ENCODE data around the gene LYST.

The LYST gene

DNA sequence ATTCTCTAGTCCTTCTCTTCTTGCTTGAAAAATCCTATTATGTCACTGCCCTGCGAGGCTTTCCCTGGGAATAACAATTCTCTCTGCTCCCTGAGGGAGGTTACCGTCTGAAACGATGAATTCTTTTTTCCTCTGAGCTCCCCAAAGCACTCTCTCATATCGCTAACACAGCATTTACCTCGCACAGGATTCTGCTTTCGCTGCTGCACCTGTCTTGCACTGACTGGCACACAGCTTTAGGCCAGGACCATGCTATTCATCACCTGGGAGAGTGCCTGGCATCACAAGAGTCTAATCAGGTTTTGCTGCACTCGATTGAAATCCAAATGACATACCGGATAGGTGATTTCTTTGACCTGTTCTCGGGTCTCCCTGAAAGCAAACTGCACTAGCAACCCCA, 164.3 kb downstream of the LYST start:
- H3K4me1 ChIP-seq (ENCODE audit: insufficient read depth, low read length, poor library complexity, severe bottlenecking), result no peaks in the 10 kb centered on the region
- no peaks in the 10 kb centered on the region for H3K9me2 ChIP-seq (replicated peaks; ENCODE audit: low read depth, low read length)
- no peak overlapping the region for H2AFZ ChIP-seq (ENCODE audit: low read length)
- no peak for TF ChIP-seq EZH2phosphoT487 (IDR thresholded peaks at IDR 0.05; ENCODE audit: borderline replicate concordance)
- TF ChIP-seq, protein P1, sequence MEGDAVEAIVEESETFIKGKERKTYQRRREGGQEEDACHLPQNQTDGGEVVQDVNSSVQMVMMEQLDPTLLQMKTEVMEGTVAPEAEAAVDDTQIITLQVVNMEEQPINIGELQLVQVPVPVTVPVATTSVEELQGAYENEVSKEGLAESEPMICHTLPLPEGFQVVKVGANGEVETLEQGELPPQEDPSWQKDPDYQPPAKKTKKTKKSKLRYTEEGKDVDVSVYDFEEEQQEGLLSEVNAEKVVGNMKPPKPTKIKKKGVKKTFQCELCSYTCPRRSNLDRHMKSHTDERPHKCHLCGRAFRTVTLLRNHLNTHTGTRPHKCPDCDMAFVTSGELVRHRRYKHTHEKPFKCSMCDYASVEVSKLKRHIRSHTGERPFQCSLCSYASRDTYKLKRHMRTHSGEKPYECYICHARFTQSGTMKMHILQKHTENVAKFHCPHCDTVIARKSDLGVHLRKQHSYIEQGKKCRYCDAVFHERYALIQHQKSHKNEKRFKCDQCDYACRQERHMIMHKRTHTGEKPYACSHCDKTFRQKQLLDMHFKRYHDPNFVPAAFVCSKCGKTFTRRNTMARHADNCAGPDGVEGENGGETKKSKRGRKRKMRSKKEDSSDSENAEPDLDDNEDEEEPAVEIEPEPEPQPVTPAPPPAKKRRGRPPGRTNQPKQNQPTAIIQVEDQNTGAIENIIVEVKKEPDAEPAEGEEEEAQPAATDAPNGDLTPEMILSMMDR (conservative IDR thresholded peaks at IDR 0.05; ENCODE audit: low read length), result no peak
- no peaks in the 10 kb centered on the region for H3K36me3 ChIP-seq (ENCODE audit: insufficient read depth, low read length)
- no peaks in the 10 kb centered on the region for H3F3A ChIP-seq (ENCODE audit: low read depth)
- no peak overlapping the region for H3K4me3 ChIP-seq (ENCODE audit: low read length, poor library complexity, severe bottlenecking)
- no peak overlapping the region for H3K9ac ChIP-seq (ENCODE audit: low read depth, low read length, poor library complexity, severe bottlenecking)
- H3K9me3 ChIP-seq (ENCODE audit: insufficient read depth, low read depth, low read length), result no peaks in the 10 kb centered on the region
- H4K20me1 ChIP-seq (ENCODE audit: insufficient read depth, low read length, poor library complexity, severe bottlenecking), result no peaks in the 10 kb centered on the region
- no peaks in the 10 kb centered on the region for H3K79me2 ChIP-seq (ENCODE audit: insufficient read depth, low read length)
- H3K27me3 ChIP-seq (ENCODE audit: insufficient read depth, low read length, poor library complexity, severe bottlenecking), result no peaks in the 10 kb centered on the region
- no peak overlapping the region for H3K4me2 ChIP-seq (ENCODE audit: low read depth, low read length, poor library complexity, severe bottlenecking)

GRCh38 chr1:235697508-235697907, 169.2 kb downstream of the LYST start:
- no peaks in the 10 kb centered on the region for H3K9me2 ChIP-seq (replicated peaks; ENCODE audit: low read depth, low read length)
- no peak overlapping the region for H3K4me2 ChIP-seq (ENCODE audit: low read depth, low read length, poor library complexity, severe bottlenecking)
- no peak for TF ChIP-seq EZH2phosphoT487 (IDR thresholded peaks at IDR 0.05; ENCODE audit: borderline replicate concordance)
- TF ChIP-seq, protein P1 (conservative IDR thresholded peaks at IDR 0.05; ENCODE audit: low read length), result no peak
- no peak overlapping the region for H3K4me3 ChIP-seq (ENCODE audit: low read length, poor library complexity, severe bottlenecking)
- no peak overlapping the region for H3K9ac ChIP-seq (ENCODE audit: low read depth, low read length, poor library complexity, severe bottlenecking)
- H2AFZ ChIP-seq (ENCODE audit: low read length), result no peak overlapping the region
- H3K79me2 ChIP-seq (ENCODE audit: insufficient read depth, low read length), result no peaks in the 10 kb centered on the region
- no peaks in the 10 kb centered on the region for H3K27me3 ChIP-seq (ENCODE audit: insufficient read depth, low read length, poor library complexity, severe bottlenecking)
- H3K9me3 ChIP-seq (ENCODE audit: insufficient read depth, low read depth, low read length), result no peaks in the 10 kb centered on the region
- no peaks in the 10 kb centered on the region for H4K20me1 ChIP-seq (ENCODE audit: insufficient read depth, low read length, poor library complexity, severe bottlenecking)
- H3K36me3 ChIP-seq (ENCODE audit: insufficient read depth, low read length), result no peaks in the 10 kb centered on the region
- no peaks in the 10 kb centered on the region for H3F3A ChIP-seq (ENCODE audit: low read depth)
- H3K4me1 ChIP-seq (ENCODE audit: insufficient read depth, low read length, poor library complexity, severe bottlenecking), result no peaks in the 10 kb centered on the region

DNA sequence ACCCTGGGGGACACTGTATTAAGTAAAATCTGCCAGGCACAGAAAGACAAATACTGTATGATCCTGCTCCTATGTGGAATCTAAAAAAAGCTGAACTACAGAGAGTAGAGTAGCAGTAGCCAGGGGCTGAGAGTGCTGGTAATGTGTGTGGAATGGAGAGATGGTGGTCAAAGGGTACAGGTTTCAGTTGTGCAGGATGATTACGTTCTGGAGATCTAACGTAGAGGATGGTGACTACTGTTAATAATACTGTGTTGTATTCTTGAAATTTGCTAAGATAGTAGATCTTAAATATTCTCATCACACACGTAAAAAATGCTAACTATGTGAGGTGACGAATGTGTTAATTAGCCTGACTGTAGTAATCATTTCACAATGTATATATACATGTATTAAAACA, 177.3 kb downstream of the LYST start:
- TF ChIP-seq EZH2phosphoT487 (IDR thresholded peaks at IDR 0.05; ENCODE audit: borderline replicate concordance), result no peak
- TF ChIP-seq, protein P1 (conservative IDR thresholded peaks at IDR 0.05; ENCODE audit: low read length), result no peak
- no peaks in the 10 kb centered on the region for H3K9me2 ChIP-seq (replicated peaks; ENCODE audit: low read depth, low read length)
- no peak overlapping the region for H3K4me2 ChIP-seq (ENCODE audit: low read depth, low read length, poor library complexity, severe bottlenecking)
- no peak overlapping the region for H3K4me3 ChIP-seq (ENCODE audit: low read length, poor library complexity, severe bottlenecking)
- H3K4me1 ChIP-seq (ENCODE audit: insufficient read depth, low read length, poor library complexity, severe bottlenecking), result no peaks in the 10 kb centered on the region
- H2AFZ ChIP-seq (ENCODE audit: low read length), result no peak overlapping the region
- H3K79me2 ChIP-seq (ENCODE audit: insufficient read depth, low read length), result no peaks in the 10 kb centered on the region
- H3K27me3 ChIP-seq (ENCODE audit: insufficient read depth, low read length, poor library complexity, severe bottlenecking), result no peaks in the 10 kb centered on the region
- H3K9ac ChIP-seq (ENCODE audit: low read depth, low read length, poor library complexity, severe bottlenecking), result no peak overlapping the region
- no peaks in the 10 kb centered on the region for H3K9me3 ChIP-seq (ENCODE audit: insufficient read depth, low read depth, low read length)
- H4K20me1 ChIP-seq (ENCODE audit: insufficient read depth, low read length, poor library complexity, severe bottlenecking), result no peaks in the 10 kb centered on the region
- H3F3A ChIP-seq (ENCODE audit: low read depth), result no peaks in the 10 kb centered on the region
- no peaks in the 10 kb centered on the region for H3K36me3 ChIP-seq (ENCODE audit: insufficient read depth, low read length)
